Measurements from ENCODE around the gene DCDC2C.

DCDC2C gene

DNA sequence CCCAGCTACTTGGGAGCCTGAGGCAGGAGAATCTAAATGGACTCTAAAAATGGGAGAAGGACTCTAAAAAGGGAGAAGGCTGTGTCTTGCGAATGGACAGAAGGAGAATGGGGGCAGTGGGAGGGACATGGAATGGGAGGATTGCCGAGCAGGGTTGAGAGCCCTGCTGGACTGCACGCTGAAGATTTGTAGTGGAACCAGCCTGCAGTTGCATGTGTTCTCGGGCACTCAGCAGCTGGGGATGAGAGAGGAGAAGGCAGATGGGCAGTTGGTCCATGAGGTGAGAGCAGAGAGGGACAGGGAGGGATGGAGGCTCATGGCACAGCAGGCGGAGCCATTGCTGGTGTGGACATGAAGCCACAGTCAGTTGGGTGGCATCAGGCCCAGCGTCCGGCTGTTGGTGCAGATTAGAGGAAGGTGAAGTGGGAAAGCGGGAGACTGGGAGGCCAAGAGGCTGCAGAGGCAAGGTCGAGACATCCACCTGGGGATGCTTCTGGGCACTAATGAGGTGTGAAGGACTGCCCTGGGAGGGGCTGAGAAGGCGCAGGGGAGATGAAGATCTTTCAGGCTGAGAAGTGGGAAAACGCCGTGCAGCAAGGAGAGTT, 40.7 kb downstream of the DCDC2C start:
- DNase-seq (ENCODE audit: low read depth), result no peak

DNA sequence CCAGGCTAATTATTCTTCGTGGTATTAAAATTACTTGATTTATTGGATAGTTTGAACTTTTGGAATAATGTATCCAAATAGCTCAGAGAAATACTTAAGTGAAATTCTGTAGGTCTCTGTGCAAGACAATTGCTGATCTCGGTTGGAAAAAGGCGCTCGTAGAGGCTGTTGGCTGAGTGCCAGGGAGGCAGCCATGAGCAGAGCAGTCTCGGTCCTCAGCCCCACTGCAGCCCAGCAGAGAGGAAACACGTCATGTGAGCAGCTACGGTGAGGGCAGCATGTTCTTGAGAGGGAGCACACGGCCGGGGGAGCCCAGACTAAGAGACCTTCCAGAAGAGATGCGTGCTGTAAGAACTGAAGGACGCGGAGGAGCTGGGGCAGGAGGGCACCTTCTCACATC, 42.5 kb downstream of the DCDC2C start:
- DNase-seq (ENCODE audit: low read depth), result no peak

DNA sequence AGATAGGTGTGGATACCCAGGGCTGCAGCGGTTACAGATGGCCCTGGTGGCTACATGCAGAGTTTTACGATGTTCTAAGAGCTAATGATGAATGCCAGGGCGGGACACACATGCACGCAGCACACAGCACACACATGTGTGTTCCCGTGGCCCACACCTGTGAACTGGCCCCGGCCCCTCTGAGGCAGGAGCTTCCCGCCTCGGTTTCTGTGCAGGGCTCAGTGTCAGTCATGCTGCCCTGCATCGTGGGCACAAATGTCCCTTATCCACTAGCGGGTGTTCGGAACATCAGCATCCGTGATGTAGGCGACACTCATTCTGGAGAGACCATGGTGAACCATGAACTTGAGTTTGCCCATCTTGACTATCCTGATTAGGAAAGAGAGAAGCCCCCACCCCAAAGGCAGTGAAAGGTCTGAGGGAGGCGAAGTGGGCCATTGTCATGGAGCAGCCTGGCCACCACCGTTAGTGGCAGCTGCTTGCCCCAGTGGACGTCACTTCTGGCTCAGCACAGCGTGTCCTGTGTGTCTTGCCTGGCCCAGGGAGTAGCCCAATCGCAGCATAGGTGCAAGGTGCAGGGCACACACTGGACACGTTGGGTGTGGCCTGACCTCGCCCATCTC, 43.8 kb downstream of the DCDC2C start:
- DNase-seq (ENCODE audit: low read depth), result no peak

DNA sequence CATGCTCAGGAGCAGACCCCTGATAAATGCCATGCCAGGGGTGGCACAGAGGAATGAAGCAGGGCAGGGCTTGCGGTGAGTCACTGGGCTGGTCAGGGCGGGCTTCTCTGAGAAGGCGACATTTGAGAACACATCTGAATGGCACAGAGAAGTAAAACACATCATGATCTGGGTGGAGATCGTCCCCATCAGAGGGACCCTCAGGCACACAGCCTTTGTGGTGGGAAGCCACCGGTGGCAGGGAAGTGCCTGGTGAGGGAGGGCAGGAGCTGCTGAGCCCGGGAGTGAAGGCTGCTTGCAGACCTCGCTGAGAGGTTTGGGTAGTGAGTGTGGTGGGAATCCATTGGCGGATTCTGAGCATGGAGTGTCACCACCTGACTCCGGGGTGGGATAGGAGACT, 44.5 kb downstream of the DCDC2C start:
- no peak for DNase-seq (ENCODE audit: low read depth)

DNA sequence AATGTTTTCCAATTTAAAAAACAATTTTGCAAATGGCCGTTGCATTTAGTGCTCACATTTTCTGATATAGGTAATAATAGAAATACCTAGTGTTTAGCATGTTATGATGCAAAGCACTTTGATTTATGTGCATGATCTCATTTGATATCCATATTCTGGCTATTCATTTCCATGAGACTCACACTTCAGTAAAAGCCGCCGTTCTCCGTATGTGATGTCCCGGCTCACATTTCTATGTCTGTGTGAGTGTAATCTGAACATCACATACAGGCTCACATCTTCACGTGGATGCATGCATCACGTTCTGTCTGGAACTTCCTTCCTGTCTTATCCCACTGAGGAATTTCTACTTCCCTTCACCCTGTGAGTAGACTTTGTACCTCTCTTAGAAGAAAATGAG, 45.8 kb downstream of the DCDC2C start:
- DNase-seq (ENCODE audit: low read depth), result no peak

DNA sequence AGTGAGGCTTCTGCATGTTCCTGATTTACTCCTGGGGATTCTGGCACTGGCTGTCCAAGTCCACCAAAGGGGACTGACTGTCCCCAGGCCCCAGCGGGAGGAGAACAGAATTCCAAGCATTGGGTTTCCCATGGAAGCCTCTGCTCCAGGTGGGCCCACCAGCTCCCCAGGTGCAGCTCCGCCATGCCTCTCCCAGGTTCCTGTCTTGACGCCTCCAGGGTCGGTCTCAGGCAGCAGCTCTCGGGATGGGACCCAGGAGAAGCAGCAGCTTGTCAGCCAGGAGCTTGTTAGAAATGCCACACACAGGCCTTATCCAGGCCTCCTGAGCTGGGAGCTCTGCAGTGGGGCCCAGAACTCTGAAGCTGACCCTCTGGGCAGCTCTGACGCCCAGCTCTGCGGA, 47.9 kb downstream of the DCDC2C start:
- no peak for DNase-seq (ENCODE audit: low read depth)

DNA sequence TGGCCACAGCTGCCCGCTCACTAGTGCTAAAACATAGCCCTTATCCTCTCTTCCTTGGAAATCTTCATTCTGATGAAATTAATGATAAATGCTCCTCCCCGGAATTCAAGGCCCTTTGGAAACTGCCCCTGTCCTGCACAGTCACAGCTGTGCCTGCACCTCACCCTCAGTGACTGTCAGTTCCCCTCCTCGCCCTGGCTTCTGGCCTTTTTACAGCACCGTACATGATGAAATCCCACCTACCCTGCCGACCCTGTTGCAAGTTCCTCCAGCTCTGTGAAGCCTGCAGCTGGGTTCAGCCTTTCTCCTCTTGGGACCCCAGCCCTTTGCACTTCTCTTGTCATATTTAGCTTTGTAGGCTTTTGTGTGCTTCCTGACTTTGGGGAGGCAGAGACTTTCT, 48.4 kb downstream of the DCDC2C start:
- DNase-seq (ENCODE audit: low read depth), result no peak

DNA sequence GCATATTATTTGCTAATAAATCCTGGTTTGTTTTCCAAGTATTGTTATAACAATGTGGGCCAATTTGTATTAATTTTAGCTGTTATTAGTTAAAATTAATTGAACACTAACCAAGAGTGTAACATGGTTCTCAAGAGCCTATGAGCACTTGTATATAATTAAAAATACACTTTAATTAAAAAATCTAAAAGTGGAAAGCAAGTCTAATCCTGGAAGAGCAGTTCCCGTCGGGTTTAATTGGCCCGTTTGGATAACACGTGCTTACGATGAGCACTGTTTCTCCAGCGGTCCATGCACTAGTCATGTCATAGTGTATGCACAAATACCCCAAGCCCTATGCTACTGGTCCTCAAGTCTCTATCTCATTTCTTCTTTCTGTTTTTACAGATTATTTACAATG, 49.0 kb downstream of the DCDC2C start:
- no peak for DNase-seq (ENCODE audit: low read depth)

DNA sequence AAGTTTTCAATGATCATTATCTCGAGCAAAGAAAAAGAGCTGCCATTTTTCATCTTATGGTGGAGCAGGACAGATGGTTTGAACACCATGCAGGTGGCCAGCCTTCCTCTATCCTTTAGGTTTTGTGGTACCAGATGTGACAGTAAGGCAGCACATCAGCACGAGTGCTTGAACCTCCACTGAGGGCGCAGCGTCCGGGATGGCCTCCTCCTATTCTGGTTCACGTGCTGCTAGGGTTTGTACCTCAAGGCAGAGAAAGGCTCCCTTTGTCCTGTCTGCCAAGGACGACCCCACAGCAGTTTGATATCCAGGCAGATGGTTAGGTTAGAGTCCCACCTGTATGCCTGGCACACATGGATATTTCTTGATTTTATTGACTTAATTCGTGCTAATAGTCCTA, 50.2 kb downstream of the DCDC2C start:
- no peak for DNase-seq (ENCODE audit: low read depth)

DNA sequence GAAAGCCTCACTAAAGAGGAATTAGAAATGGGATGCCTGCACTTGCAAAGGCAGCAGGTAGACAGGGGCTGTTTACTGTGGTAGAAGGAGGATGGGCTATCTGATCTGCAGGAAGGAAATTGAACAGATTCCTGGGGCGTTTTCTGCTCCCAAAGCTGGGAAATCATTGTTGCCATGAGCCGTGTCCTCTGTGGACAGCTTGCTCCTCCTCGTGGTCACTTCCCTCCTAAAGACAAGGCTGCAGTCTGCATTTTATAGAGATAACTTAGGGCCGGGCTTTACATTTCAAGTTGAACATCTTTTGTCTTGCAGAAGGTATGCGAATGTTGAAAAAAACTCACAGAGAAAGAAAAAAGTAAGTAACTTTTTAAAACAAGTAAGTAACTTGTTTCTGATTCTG, 50.9 kb downstream of the DCDC2C start:
- no peak for DNase-seq (ENCODE audit: low read depth)

DNA sequence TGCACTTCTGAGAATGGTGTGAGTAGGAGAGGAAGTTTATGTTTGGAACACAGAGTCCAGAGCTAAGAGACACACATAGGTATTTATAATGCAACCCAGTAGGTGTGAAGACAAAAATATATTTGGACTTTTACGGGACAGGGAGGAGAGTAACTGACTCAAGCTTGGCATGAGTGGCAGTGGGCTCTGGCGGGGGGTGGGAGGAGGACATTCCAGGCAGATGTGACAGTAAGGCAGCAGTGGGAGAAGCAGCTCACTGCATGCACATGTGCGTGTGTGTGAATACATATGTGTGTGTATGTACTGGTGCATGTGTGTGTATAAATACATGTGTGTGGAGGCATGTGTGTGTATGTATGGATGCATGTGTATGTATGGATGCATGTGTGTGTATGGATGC, 51.4 kb downstream of the DCDC2C start:
- no peak for DNase-seq (ENCODE audit: low read depth)

DNA sequence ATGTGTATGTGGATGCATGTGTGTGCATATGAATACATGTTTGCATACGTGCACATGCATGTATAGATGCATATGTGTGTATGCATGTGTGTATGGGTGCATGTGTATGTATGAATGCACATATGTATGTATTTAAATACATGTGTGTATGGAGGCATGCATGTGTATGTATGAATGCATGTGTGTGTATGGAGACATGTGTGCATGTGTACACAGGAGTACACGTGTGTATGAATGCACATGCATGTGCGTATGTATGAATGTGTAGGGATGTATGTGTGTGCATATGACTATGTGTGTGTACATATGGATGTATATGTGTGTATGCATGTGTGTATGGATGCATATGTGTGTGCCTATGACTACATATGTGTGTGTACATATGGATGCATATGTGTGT, 51.9 kb downstream of the DCDC2C start:
- no peak for DNase-seq (ENCODE audit: low read depth)

DNA sequence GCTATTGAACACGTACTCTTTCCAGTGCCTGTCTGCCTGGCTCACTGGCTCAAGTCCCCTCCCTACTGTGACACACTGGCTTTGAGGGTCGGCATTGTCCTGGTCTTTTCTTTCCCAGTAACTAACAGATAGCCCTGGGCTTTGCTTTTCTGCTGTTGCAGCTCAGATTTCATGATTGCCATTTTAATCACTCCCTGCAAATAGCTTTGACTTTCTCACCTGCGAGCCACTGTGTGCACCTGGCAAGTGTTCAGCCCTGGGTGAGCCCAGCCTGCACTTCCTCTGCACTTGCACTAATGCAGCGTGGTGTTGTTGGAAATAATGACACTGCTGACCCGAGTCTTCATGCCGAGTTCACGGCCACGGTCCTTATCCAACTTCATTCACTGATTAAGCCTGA, 52.9 kb downstream of the DCDC2C start:
- DNase-seq (ENCODE audit: low read depth), result no peak

DNA sequence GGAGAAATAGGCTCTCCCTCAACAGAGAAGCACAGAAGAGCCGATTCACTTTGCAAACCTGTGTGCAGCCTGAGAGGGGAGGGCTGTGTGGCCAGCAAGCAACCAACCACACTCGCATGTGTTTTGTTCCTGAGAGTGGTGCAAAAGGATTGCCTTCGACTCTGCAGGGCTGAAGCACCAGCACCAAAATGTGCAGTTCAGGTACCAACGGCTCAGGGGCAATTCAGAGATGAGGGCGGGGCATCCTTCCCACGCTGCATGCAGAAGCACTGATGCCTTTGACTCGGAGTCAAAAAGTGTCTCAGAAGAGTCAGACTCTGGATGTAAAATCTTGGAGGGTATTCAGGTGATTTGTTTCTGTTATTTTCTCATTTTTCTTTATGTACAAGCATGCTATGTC, 55.5 kb downstream of the DCDC2C start:
- DNase-seq (ENCODE audit: low read depth), result no peak

DNA sequence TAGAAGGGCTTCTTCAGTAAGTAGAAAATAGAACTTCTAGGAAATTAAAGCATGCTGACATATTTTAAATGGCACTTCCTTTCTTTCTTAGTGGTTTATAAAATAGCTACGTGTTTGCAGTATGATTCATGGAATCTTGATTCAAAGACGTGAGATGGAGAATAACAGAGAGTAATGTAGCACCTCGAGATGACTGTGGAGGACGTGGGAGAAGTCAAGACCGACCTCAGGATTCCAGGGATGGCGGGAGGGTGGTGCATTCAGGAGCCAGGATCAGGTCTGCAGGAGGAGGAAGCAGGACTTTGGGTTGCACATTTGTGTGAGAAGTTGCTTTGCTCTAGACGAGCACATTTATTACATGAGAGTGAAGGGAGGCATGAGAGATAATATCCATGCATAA, 56.0 kb downstream of the DCDC2C start:
- DNase-seq (ENCODE audit: low read depth), result no peak

DNA sequence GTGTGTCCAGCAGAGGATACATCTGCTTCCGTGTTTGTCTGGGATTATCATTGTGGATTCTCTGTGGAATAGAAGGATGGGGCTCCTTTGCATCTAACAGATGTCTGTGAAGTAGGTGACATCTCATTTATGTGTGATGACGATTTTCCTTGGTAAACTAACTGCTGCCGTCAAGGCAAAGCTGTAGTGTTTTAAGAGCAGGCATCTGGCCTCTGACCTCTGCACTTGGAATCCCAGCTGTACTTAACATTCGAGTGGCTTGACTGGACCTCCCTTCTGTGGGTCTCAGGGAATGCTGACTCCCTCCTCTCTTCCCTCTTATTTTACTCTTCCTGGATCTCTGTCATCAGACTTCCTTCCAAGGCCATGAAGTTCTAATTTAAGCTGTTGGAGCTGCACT, 56.4 kb downstream of the DCDC2C start:
- DNase-seq (ENCODE audit: low read depth), result no peak

DNA sequence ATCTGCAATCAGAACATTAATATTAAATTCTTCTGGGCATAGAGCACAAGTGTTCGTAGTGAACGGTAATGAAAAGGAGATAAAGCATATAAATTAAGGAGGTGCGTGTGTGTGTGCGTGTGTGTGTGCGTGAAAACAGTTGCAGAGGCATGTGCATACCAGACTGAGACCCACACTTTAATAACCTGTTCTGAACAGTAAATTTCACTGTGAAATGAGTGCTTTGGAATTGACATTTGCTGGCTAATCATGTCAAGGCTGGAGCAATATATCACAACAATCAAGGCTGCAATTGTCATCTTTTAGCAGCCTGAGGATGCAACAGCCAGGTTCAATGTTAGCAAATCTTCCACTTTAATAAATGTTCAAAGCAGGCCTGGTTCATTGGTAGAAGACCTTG, 57.9 kb downstream of the DCDC2C start:
- DNase-seq (ENCODE audit: low read depth), result no peak

DNA sequence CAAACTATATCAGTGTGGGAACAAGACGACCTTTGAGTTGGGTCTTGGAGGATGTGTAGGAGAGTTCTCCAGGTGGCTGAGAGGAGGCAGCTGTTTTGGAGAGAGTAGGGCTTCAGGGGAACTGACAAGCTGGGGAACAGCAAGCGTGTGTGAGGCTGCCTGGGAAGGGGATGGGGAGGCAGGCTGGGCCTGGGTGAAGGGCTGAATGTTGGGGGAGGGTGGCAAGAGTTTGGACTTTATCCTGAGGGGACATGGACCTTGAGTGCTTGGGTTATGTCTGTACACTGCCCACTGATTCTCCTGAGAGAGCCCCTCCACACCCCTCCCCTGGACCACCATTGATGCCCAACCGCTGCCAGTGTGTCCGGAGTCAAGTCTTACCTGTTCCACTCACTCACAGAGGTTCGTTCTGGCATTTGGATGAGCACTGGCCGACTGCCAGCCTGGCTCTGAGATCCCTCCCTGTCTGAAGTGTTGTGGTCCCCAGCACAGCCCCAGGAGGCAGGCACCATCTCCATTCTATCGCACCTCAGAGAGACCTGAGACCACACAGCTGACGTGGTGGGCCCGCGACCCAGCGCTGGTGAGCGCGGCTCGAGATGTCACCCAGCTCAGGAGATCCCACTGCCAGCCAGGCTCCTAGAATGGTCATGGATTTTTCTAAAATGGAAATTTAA, 59.5 kb downstream of the DCDC2C start:
- no peak for DNase-seq (ENCODE audit: low read depth)

DNA sequence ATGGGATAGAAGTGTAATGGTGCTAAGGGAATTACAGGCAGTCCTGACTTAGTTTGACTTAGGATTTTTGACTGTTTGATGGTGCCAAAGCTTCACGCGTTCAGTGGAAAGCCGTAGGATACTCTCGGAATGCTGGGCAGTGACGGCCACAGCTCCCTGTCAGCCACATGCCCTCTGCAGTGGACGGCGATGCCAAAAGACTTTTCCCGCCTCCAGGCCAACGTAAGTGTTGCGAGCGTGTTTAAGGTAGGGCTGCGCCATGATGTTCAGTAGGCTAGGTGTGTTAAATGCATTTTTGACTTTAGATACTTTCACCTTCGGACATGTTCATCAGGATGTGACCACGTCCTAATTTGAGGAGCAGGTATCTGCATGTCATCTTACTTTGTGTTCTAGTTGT, 63.4 kb downstream of the DCDC2C start:
- DNase-seq (ENCODE audit: low read depth), result no peak

DNA sequence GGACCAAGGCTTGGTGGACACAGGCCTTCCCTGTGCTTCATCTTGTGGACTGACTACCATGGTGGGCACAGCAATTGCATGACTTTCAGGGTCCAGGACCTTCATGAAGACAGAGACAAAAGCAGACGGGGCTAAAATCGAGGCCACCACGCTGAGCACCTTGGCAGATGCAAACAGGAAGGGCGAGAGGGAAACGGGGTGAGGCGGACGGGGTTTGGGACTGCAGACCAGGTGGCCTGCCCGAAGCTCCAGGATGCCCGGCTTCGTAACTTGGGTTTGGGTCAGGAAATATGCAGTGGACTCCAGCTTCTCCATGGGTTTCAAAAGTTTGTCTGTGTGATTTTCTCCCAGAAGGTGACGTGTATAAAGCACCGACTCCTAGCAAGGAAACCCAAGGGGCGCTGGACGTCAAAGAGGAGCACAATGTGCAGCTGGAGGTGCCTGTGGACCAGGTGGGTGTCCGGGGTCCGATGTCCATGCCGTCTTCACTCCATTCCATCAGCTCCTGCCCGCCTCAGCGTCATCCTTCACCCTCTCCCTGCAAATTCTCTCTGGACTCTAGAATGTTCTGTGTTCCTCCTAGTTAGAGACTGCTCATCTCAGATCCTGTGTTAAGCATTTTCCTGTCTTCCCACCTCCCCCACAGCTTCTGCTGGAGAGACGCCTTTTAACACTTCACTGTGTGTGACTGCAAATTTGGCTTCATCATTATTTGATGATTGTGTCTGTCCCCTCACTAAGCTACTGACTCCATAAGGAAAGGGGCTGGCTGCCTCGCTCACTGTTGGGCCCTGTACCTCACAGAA, 65.8 kb downstream of the DCDC2C start:
- DNase-seq (ENCODE audit: low read depth), result no peak

DNA sequence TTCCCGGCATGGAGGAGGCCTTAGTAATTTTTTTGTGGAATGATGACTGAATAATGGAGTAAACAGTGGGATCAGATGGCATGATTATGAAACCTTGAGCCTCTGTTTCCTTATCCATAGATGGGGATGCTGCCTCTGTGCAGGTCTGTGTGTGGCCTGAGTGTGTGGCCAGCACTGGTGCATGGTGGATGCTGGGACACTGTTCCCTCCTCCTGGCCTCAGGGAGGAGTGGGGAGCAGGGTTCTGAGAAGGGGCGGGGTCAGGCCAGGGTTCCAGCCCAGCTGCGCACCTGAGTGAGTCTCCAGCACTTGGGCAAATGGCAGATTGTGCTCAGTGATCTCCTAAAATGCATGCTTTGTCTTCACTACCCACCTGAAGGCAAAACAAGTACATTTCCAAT, 66.4 kb downstream of the DCDC2C start:
- DNase-seq (ENCODE audit: low read depth), result no peak

DNA sequence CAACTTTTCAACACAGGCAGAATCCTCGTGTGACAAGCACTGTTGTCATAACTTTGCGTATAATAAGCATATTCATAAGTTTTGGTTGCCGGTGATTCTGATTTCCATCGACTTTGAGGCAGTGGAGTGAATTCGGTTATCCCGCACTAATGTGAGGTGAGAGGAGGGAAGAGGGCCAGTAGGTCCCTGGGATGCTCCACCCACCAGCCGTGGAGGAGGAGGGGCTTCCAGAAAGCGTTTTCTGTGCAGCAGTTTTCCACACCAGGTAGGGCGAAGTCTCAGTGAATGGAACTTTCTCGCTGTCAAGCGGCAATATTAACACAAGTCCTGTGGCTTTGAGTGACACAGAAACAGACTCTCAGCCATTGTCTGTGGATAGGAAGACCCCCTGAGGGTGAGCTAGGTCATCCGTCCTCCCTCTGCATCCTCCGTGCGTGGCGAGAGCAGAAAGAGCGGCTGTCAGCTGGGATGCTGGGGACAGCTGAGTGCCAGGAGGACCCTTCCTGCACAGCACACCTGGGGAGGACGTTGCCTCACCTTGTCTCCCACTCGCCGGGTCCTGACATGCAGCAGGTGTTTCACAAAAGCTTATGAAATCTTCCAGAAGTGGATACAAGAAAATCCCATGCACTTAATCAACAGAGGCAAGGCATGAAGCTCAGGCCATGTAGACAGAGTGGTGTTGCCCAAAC, 67.5 kb downstream of the DCDC2C start:
- DNase-seq (ENCODE audit: low read depth), result no peak

DNA sequence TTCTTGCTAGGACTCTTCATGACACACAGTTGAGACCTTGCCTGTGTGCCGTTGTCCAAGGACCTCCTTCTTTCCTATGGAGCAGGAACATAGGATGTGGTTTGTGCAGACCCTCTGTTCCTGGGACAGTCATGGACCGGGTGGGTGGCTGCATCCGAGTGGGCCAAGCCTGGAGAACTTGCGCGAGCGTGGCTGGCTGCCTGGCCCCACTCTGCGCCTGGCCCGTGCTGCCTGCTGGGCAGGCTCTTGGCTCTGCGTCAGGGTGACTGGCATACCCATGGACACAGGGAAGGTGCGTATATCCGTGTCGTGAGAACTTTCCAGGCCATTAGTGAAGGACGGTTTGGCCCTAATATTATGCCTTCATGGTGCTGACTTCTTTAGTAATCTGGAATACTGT, 68.2 kb downstream of the DCDC2C start:
- no peak for DNase-seq (ENCODE audit: low read depth)
